ENCODE data around the gene BIN1. TPM values are rescaled to one million over a fixed set of nuclear protein-coding genes. Genes with fewer than 3 reads are reported as not detected.

The BIN1 gene
- total RNA-seq, 1 donor from 2014 or later: 26.9 TPM

GRCh38 chr2:127154396-127154795, 47.4 kb upstream of the BIN1 start:
- Mint-ChIP-seq H3K27ac (no peak overlapping the region), H3K36me3 (no peaks in the 10 kb centered on the region), H3K9me3 (peaks cover 11% of the 10 kb centered on the region), H3K27me3 (ENCODE audit: insufficient read depth, low read depth) (no peaks in the 10 kb centered on the region), H3K4me1 (peaks cover 9% of the 10 kb centered on the region), H3K4me3 (no peak overlapping the region)
- Histone ChIP-seq H3K27ac (no peak overlapping the region), H3K4me1 (peaks cover 3% of the 10 kb centered on the region), H3K4me2 (no peak overlapping the region), H2AFZ (replicated peaks) (no peak overlapping the region), H3K79me2 (ENCODE audit: low read depth) (no peaks in the 10 kb centered on the region), H3F3A (ENCODE audit: low read depth) (no peaks in the 10 kb centered on the region), H4K20me1 (ENCODE audit: low read depth) (no peaks in the 10 kb centered on the region), H3K27me3 (no peaks in the 10 kb centered on the region), H3K9ac (no peak overlapping the region), H3K4me3 (no peak overlapping the region), H3K9me3 (ENCODE audit: low read depth) (no peaks in the 10 kb centered on the region), H3K36me3 (no peaks in the 10 kb centered on the region)
- DNase-seq (ENCODE audit: low spot score): no peak
- no peak for TF ChIP-seq EZH2 (IDR thresholded peaks at IDR 0.05)
- no peak for TF ChIP-seq EZH2phosphoT487 (IDR thresholded peaks at IDR 0.05)
- TF ChIP-seq CTCF (IDR thresholded peaks at IDR 0.05): no peak

DNA sequence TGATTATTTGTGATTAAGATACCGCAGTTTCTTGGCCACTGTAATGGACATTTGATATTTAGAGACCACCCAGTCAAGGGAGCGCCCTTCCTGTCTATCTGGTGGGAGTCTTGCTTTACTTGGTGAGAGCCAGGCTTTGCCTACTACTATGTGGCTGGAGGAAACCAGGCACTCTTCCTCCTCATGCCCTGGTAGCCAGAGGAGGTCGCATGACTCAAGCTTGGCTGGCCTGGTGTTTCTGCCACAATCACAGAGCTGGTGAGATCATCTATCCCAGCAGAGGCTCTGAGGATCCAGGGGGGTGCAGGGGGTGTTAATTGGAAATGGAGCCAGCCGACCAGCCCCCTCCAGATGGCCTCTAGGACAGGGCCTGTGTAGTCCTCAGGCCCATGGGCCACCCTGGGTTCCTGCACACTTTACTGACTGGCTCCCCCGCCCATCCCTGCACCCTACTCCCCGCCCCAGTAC, 46.8 kb upstream of the BIN1 start:
- H3F3A ChIP-seq (ENCODE audit: low read depth): no peaks in the 10 kb centered on the region
- no peaks in the 10 kb centered on the region for H3K79me2 ChIP-seq (ENCODE audit: low read depth)
- H3K36me3 ChIP-seq: no peaks in the 10 kb centered on the region
- H3K4me2 ChIP-seq: no peak overlapping the region
- peaks cover 11% of the 10 kb centered on the region for H3K9me3 Mint-ChIP-seq
- TF ChIP-seq CTCF (IDR thresholded peaks at IDR 0.05) (no peak), EZH2phosphoT487 (IDR thresholded peaks at IDR 0.05) (no peak), EZH2 (IDR thresholded peaks at IDR 0.05) (no peak)
- no peak overlapping the region for H3K4me3 Mint-ChIP-seq
- no peak overlapping the region for H3K4me3 ChIP-seq
- H3K27me3 Mint-ChIP-seq (ENCODE audit: insufficient read depth, low read depth): no peaks in the 10 kb centered on the region
- H3K4me1 ChIP-seq: peaks cover 3% of the 10 kb centered on the region
- no peaks in the 10 kb centered on the region for H3K9me3 ChIP-seq (ENCODE audit: low read depth)
- no peak overlapping the region for H3K9ac ChIP-seq
- H3K27ac Mint-ChIP-seq: no peak overlapping the region
- no peaks in the 10 kb centered on the region for H4K20me1 ChIP-seq (ENCODE audit: low read depth)
- H3K27me3 ChIP-seq: no peaks in the 10 kb centered on the region
- peaks cover 9% of the 10 kb centered on the region for H3K4me1 Mint-ChIP-seq
- no peak overlapping the region for H3K27ac ChIP-seq
- H2AFZ ChIP-seq (replicated peaks): no peak overlapping the region
- no peak for DNase-seq (ENCODE audit: low spot score)
- H3K36me3 Mint-ChIP-seq: no peaks in the 10 kb centered on the region

GRCh38 chr2:127150996-127151395, 44.0 kb upstream of the BIN1 start:
- Mint-ChIP-seq H3K4me1 (peaks cover 15% of the 10 kb centered on the region), H3K27me3 (ENCODE audit: insufficient read depth, low read depth) (no peaks in the 10 kb centered on the region), H3K9me3 (peaks cover 7% of the 10 kb centered on the region), H3K4me3 (no peak overlapping the region), H3K36me3 (no peaks in the 10 kb centered on the region), H3K27ac (no peak overlapping the region)
- DNase-seq (ENCODE audit: low spot score): no peak
- no peaks in the 10 kb centered on the region for H3K9me3 ChIP-seq (ENCODE audit: low read depth)
- peaks cover 9% of the 10 kb centered on the region for H3K4me1 ChIP-seq
- H4K20me1 ChIP-seq (ENCODE audit: low read depth): no peaks in the 10 kb centered on the region
- no peak overlapping the region for H3K4me2 ChIP-seq
- TF ChIP-seq CTCF (IDR thresholded peaks at IDR 0.05) (no peak), EZH2 (IDR thresholded peaks at IDR 0.05) (no peak), EZH2phosphoT487 (IDR thresholded peaks at IDR 0.05) (no peak)
- H3K79me2 ChIP-seq (ENCODE audit: low read depth): no peaks in the 10 kb centered on the region
- H3K36me3 ChIP-seq: no peaks in the 10 kb centered on the region
- no peaks in the 10 kb centered on the region for H3K27me3 ChIP-seq
- H3K9ac ChIP-seq: no peak overlapping the region
- H3K27ac ChIP-seq: no peak overlapping the region
- no peak overlapping the region for H2AFZ ChIP-seq (replicated peaks)
- no peak overlapping the region for H3K4me3 ChIP-seq
- peaks cover 10% of the 10 kb centered on the region for H3F3A ChIP-seq (ENCODE audit: low read depth)

Data from neural progenitor cell (in vitro differentiated cells).